Measurements from ENCODE around the gene TMEM165.
"Not testable (repeated sequence)": the region's sequence is repeated elsewhere in the genome, so short reads cannot be mapped to it uniquely, and the experiment has no call there.

Gene TMEM165

GRCh38 chr4:55395529-55396307 lies at the start of gene TMEM165:
TMEM165 (plus strand) TSS chr4:55395957; CDS start chr4:55396190, 233 bp downstream.
- no peak for TF ChIP-seq CTCF (IDR thresholded peaks at IDR 0.05; ENCODE audit: low read depth, low read length, missing control alignments)
- peak; percentile 59 for DNase-seq (ENCODE audit: low read depth)
- peak within 1 kb of the TSS; percentile 92 for H3K4me3 ChIP-seq (ENCODE audit: low read depth, low read length)

- TF ChIP-seq CTCF (IDR thresholded peaks at IDR 0.05; ENCODE audit: low read depth, low read length, missing control alignments): peak; percentile 72
These were observed 49.5 kb upstream of the TMEM165 start, which contains the start of gene SRD5A3 for GRCh38 chr4:55345980-55346850. SRD5A3 (plus strand) TSS chr4:55346242; CDS start chr4:55346337, 95 bp downstream.

GRCh38 chr4:55346851-55347255 lies 48.9 kb upstream of the TMEM165 start:
- TF ChIP-seq CTCF (IDR thresholded peaks at IDR 0.05; ENCODE audit: low read depth, low read length, missing control alignments): no peak
- DNase-seq (ENCODE audit: low read depth): no peak
- peak overlapping the region; percentile 70 for H3K4me3 ChIP-seq (ENCODE audit: low read depth, low read length)

More at GRCh38 chr4:55345980-55346850, 49.5 kb upstream of the TMEM165 start, which contains the start of gene SRD5A3:
- peak; percentile 24 for DNase-seq (ENCODE audit: low read depth)
- H3K4me3 ChIP-seq (ENCODE audit: low read depth, low read length): peak within 1 kb of the TSS; percentile 70

- no peak for DNase-seq (ENCODE audit: low read depth)
- TF ChIP-seq CTCF (IDR thresholded peaks at IDR 0.05; ENCODE audit: low read depth, low read length, missing control alignments): peak; percentile 6
- no peak overlapping the region; the same call in 1 of the 2 replicates for H3K4me3 ChIP-seq (ENCODE audit: low read depth, low read length)
These were observed 48.0 kb upstream of the TMEM165 start for GRCh38 chr4:55347610-55348228.

- no peak overlapping the region for H3K4me3 ChIP-seq (ENCODE audit: low read depth, low read length)
- TF ChIP-seq CTCF (IDR thresholded peaks at IDR 0.05; ENCODE audit: low read depth, low read length, missing control alignments): no peak
- no peak for DNase-seq (ENCODE audit: low read depth)
These were observed 47.3 kb upstream of the TMEM165 start for GRCh38 chr4:55348466-55348865.

- H3K4me3 ChIP-seq (ENCODE audit: low read depth, low read length); DNase-seq (ENCODE audit: low read depth): not testable (repeated sequence)
These were observed 44.9 kb upstream of the TMEM165 start for GRCh38 chr4:55350870-55351269.

- no peak overlapping the region for H3K4me3 ChIP-seq (ENCODE audit: low read depth, low read length)
- no peak for TF ChIP-seq CTCF (IDR thresholded peaks at IDR 0.05; ENCODE audit: low read depth, low read length, missing control alignments)
- no peak for DNase-seq (ENCODE audit: low read depth)
These were observed 43.9 kb upstream of the TMEM165 start for GRCh38 chr4:55351824-55352223.

Measured in GM12864 (cell line).